ENCODE measurements around the gene PODXL. TPM values are rescaled to one million over a fixed set of nuclear protein-coding genes. Genes with fewer than 3 reads are reported as not detected.

Gene PODXL
- total RNA-seq, 5 donors from 2014 or later (not counting 1 experiment from before 2014, with no cell fraction given): 0.63 to 2.6 (median 1.5) TPM

DNA sequence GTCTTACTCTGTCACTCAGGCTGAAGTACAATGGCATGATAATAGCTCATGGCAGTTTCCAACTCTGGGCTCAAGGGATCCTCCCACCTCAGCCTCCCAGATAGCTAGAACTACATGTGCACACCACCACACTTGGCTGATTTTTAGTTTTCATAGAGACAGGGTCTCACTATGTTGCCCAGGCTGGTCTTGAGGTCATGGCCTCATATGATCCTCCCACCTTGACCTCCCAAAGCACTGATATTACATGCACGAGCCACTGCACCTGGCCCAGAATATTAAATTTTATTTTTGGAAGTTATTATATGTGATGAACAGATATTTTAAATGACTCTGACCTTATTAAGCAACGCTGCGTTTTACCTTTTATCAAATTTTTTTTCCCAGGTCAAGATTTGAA lies 94.4 kb downstream of the PODXL start:
- H3K4me1 ChIP-seq (ENCODE audit: control insufficient read depth in 1 of 2, extremely low read depth in 1 of 2, insufficient read depth in 2 of 2, low read length in 2 of 2): no peaks in the 10 kb centered on the region
- DNase-seq (no peak), ATAC-seq (replicated peaks in 1 of 4) (no peak)
- POLR2A ChIA-PET: no interaction called here
- H3K27ac ChIP-seq (ENCODE audit: low read length): no peak overlapping the region
- WGBS (ENCODE audit: insufficient coverage): no CpG with 5 or more reads among the region's 3 CpGs
- H3K9me3 Mint-ChIP-seq: no peaks in the 10 kb centered on the region
- H3K36me3 ChIP-seq (ENCODE audit: control insufficient read depth in 2 of 2, extremely low read depth in 1 of 2, insufficient read depth in 1 of 2, low read length in 1 of 2): peaks cover 9 to 35% of the 10 kb centered on the region in 2 donors
- H3K27me3 ChIP-seq (replicated peaks in 1 of 2; ENCODE audit: control insufficient read depth in 2 of 2, extremely low read depth in 1 of 2, insufficient read depth in 2 of 2, low read length in 1 of 2): no peaks in the 10 kb centered on the region
- H3K9me3 ChIP-seq: no peaks in the 10 kb centered on the region
- H3K27me3 Mint-ChIP-seq: no peaks in the 10 kb centered on the region
- CTCF ChIA-PET: no interaction called here
- H3K4me3 Mint-ChIP-seq: no peak overlapping the region
- no peak overlapping the region for H3K27ac Mint-ChIP-seq
- H3K4me3 ChIP-seq (ENCODE audit: control insufficient read depth in 1 of 2, extremely low read depth in 1 of 2, low read length in 1 of 2): no peak overlapping the region
- no peaks in the 10 kb centered on the region for H3K4me1 Mint-ChIP-seq
- peaks cover 41% of the 10 kb centered on the region for H3K36me3 Mint-ChIP-seq

GRCh38 chr7:131459256-131459655 lies 97.2 kb downstream of the PODXL start:
- ATAC-seq (replicated peaks in 1 of 4) (no peak), DNase-seq (no peak)
- WGBS (ENCODE audit: insufficient coverage): 100% methylated on average over 1 of the region's 1 CpG
- Mint-ChIP-seq H3K4me1 (peaks cover 0 to 4% (median 0%) of the 10 kb centered on the region in 3 donors), H3K27me3 (no peaks in the 10 kb centered on the region), H3K36me3 (peaks cover 54% of the 10 kb centered on the region), H3K9me3 (no peaks in the 10 kb centered on the region), H3K27ac (no peak overlapping the region), H3K4me3 (no peak overlapping the region)
- H3K27me3 ChIP-seq (replicated peaks in 1 of 2; ENCODE audit: control insufficient read depth in 2 of 2, extremely low read depth in 1 of 2, insufficient read depth in 2 of 2, low read length in 1 of 2): no peaks in the 10 kb centered on the region
- H3K27ac ChIP-seq (ENCODE audit: low read length): no peak overlapping the region
- CTCF ChIA-PET: no interaction called here
- peaks cover 4 to 28% of the 10 kb centered on the region in 2 donors for H3K36me3 ChIP-seq (ENCODE audit: control insufficient read depth in 2 of 2, extremely low read depth in 1 of 2, insufficient read depth in 1 of 2, low read length in 1 of 2)
- no peak overlapping the region for H3K4me3 ChIP-seq (ENCODE audit: control insufficient read depth in 1 of 2, extremely low read depth in 1 of 2, low read length in 1 of 2)
- no peaks in the 10 kb centered on the region for H3K9me3 ChIP-seq
- POLR2A ChIA-PET: no interaction called here
- H3K4me1 ChIP-seq (ENCODE audit: control insufficient read depth in 1 of 2, extremely low read depth in 1 of 2, insufficient read depth in 2 of 2, low read length in 2 of 2): no peaks in the 10 kb centered on the region

GRCh38 chr7:131456338-131456737 lies 100.1 kb downstream of the PODXL start:
- WGBS (ENCODE audit: insufficient coverage): no CpG with 5 or more reads among the region's 3 CpGs
- H3K9me3 Mint-ChIP-seq: no peaks in the 10 kb centered on the region

DNA sequence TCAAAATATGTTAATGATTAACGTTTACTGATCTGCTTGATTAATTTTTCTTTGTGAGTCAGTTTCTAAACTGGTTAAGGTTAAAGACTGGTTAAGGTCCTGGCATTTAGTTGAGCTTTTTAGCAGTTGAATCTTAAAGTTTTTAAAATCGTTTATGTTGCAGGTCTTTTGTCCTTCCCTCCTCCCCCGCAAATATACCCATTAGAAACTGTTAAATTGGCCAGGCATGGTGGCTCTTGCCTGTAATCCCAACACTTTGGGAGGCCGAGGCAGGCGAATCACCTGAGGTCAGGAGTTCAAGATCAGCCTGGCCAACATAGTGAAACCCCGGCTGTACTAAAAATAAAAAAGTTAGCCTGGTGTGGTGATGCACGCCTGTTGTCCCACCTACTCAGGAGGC lies 100.9 kb downstream of the PODXL start:
- H3K4me1 ChIP-seq (ENCODE audit: control insufficient read depth in 1 of 2, extremely low read depth in 1 of 2, insufficient read depth in 2 of 2, low read length in 2 of 2): no peaks in the 10 kb centered on the region
- H3K4me1 Mint-ChIP-seq: peaks cover 0 to 4% (median 0%) of the 10 kb centered on the region in 3 donors
- no peak overlapping the region for H3K27ac Mint-ChIP-seq
- POLR2A ChIA-PET: no interaction called here
- H3K36me3 Mint-ChIP-seq: peaks cover 44% of the 10 kb centered on the region
- ATAC-seq (replicated peaks in 1 of 4) (no peak), DNase-seq (no peak)
- CTCF ChIA-PET: no interaction called here
- peaks cover 9 to 12% of the 10 kb centered on the region in 2 donors for H3K36me3 ChIP-seq (ENCODE audit: control insufficient read depth in 2 of 2, extremely low read depth in 1 of 2, insufficient read depth in 1 of 2, low read length in 1 of 2)
- no peaks in the 10 kb centered on the region for H3K27me3 ChIP-seq (replicated peaks in 1 of 2; ENCODE audit: control insufficient read depth in 2 of 2, extremely low read depth in 1 of 2, insufficient read depth in 2 of 2, low read length in 1 of 2)
- no peaks in the 10 kb centered on the region for H3K27me3 Mint-ChIP-seq
- H3K9me3 ChIP-seq: no peaks in the 10 kb centered on the region
- H3K4me3 ChIP-seq (ENCODE audit: control insufficient read depth in 1 of 2, extremely low read depth in 1 of 2, low read length in 1 of 2): no peak overlapping the region
- H3K27ac ChIP-seq (ENCODE audit: low read length): no peak overlapping the region
- WGBS (ENCODE audit: insufficient coverage): 100% methylated on average over 3 of the region's 7 CpGs
- no peak overlapping the region for H3K4me3 Mint-ChIP-seq
- H3K9me3 Mint-ChIP-seq: no peaks in the 10 kb centered on the region

More at GRCh38 chr7:131456338-131456737, 100.1 kb downstream of the PODXL start:
- Histone ChIP-seq H3K36me3 (ENCODE audit: control insufficient read depth in 2 of 2, extremely low read depth in 1 of 2, insufficient read depth in 1 of 2, low read length in 1 of 2) (peaks cover 9 to 16% of the 10 kb centered on the region in 2 donors), H3K4me3 (ENCODE audit: control insufficient read depth in 1 of 2, extremely low read depth in 1 of 2, low read length in 1 of 2) (no peak overlapping the region), H3K4me1 (ENCODE audit: control insufficient read depth in 1 of 2, extremely low read depth in 1 of 2, insufficient read depth in 2 of 2, low read length in 2 of 2) (no peaks in the 10 kb centered on the region), H3K27ac (ENCODE audit: low read length) (no peak overlapping the region), H3K27me3 (replicated peaks in 1 of 2; ENCODE audit: control insufficient read depth in 2 of 2, extremely low read depth in 1 of 2, insufficient read depth in 2 of 2, low read length in 1 of 2) (no peaks in the 10 kb centered on the region), H3K9me3 (no peaks in the 10 kb centered on the region)
- Mint-ChIP-seq H3K36me3 (peaks cover 45% of the 10 kb centered on the region), H3K4me3 (no peak overlapping the region), H3K27me3 (no peaks in the 10 kb centered on the region), H3K27ac (no peak overlapping the region), H3K4me1 (peaks cover 0 to 4% (median 0%) of the 10 kb centered on the region in 3 donors)
- ChIA-PET POLR2A (no interaction called here), CTCF (no interaction called here)
- no peak for DNase-seq
- no peak for ATAC-seq (replicated peaks in 1 of 4)

GRCh38 chr7:131455001-131455400 lies 101.4 kb downstream of the PODXL start:
- Histone ChIP-seq H3K27me3 (replicated peaks in 1 of 2; ENCODE audit: control insufficient read depth in 2 of 2, extremely low read depth in 1 of 2, insufficient read depth in 2 of 2, low read length in 1 of 2) (no peaks in the 10 kb centered on the region), H3K27ac (ENCODE audit: low read length) (no peak overlapping the region), H3K4me1 (ENCODE audit: control insufficient read depth in 1 of 2, extremely low read depth in 1 of 2, insufficient read depth in 2 of 2, low read length in 2 of 2) (no peaks in the 10 kb centered on the region), H3K36me3 (ENCODE audit: control insufficient read depth in 2 of 2, extremely low read depth in 1 of 2, insufficient read depth in 1 of 2, low read length in 1 of 2) (peaks cover 9 to 13% of the 10 kb centered on the region in 2 donors), H3K4me3 (ENCODE audit: control insufficient read depth in 1 of 2, extremely low read depth in 1 of 2, low read length in 1 of 2) (no peak overlapping the region), H3K9me3 (no peaks in the 10 kb centered on the region)
- DNase-seq (no peak), ATAC-seq (replicated peaks in 1 of 4) (no peak)
- H3K36me3 Mint-ChIP-seq: peaks cover 41% of the 10 kb centered on the region
- no peaks in the 10 kb centered on the region for H3K27me3 Mint-ChIP-seq
- ChIA-PET CTCF (no interaction called here), POLR2A (interaction anchor here in 1 of 2 donors (0.6 kb wide), 1 partner anchor 1840 kb away, joined by 3 read pairs; no protein-coding TSS in a partner anchor)
- H3K27ac Mint-ChIP-seq: no peak overlapping the region
- H3K9me3 Mint-ChIP-seq: no peaks in the 10 kb centered on the region
- WGBS (ENCODE audit: insufficient coverage): no CpG with 5 or more reads among the region's 2 CpGs
- no peak overlapping the region for H3K4me3 Mint-ChIP-seq
- peaks cover 0 to 4% (median 0%) of the 10 kb centered on the region in 3 donors for H3K4me1 Mint-ChIP-seq

GRCh38 chr7:131454498-131454897 lies 101.9 kb downstream of the PODXL start:
- H3K27ac Mint-ChIP-seq: no peak overlapping the region
- POLR2A ChIA-PET: interaction anchor here (0.6 to 0.7 kb wide), 2 partner anchors 459 to 1840 kb away, joined by 3 to 6 read pairs; no protein-coding TSS in a partner anchor
- Histone ChIP-seq H3K9me3 (no peaks in the 10 kb centered on the region), H3K27me3 (replicated peaks in 1 of 2; ENCODE audit: control insufficient read depth in 2 of 2, extremely low read depth in 1 of 2, insufficient read depth in 2 of 2, low read length in 1 of 2) (no peaks in the 10 kb centered on the region), H3K4me1 (ENCODE audit: control insufficient read depth in 1 of 2, extremely low read depth in 1 of 2, insufficient read depth in 2 of 2, low read length in 2 of 2) (no peaks in the 10 kb centered on the region), H3K4me3 (ENCODE audit: control insufficient read depth in 1 of 2, extremely low read depth in 1 of 2, low read length in 1 of 2) (no peak overlapping the region), H3K27ac (ENCODE audit: low read length) (no peak overlapping the region), H3K36me3 (ENCODE audit: control insufficient read depth in 2 of 2, extremely low read depth in 1 of 2, insufficient read depth in 1 of 2, low read length in 1 of 2) (peaks cover 9 to 19% of the 10 kb centered on the region in 2 donors)
- DNase-seq (no peak), ATAC-seq (replicated peaks in 1 of 4) (no peak)
- H3K27me3 Mint-ChIP-seq: no peaks in the 10 kb centered on the region
- WGBS (ENCODE audit: insufficient coverage): 83% methylated on average over 1 of the region's 1 CpG
- CTCF ChIA-PET: interaction anchor here in 1 of 2 donors (1.0 kb wide), 1 partner anchor 557 kb away, joined by 8 read pairs; no protein-coding TSS in a partner anchor
- H3K4me3 Mint-ChIP-seq: no peak overlapping the region
- H3K4me1 Mint-ChIP-seq: peaks cover 0 to 4% (median 0%) of the 10 kb centered on the region in 3 donors
- H3K9me3 Mint-ChIP-seq: no peaks in the 10 kb centered on the region
- H3K36me3 Mint-ChIP-seq: peaks cover 43% of the 10 kb centered on the region
